HG03442 (cell line): ENCODE data around the gene NFKBIE.

Experiments
- ATAC-seq: cut with Tn5 transposase; IDR thresholded peaks from one replicate; pipeline ENCODE4 v1.9.1; 2021; ENCODE audit warnings: mild to moderate bottlenecking, moderate library complexity; ENCODE audit not compliant: unreplicated experiment

Gene NFKBIE

GRCh38 chr6:44211284-44211683 lies 54.1 kb downstream of the NFKBIE start:
- ATAC-seq, result no peak
